Adrenal gland (tissue), 12 donors: Measurements from ENCODE around the gene LINS1. TPM values are rescaled to one million over a fixed set of nuclear protein-coding genes. Genes with fewer than 3 reads are reported as not detected.
A peak's percentile ranks its signal among the peaks of the same experiment; 100 is the strongest.

ENCODE experiments used
- DNase-seq, 7 donors: peaks; one replicate each; pipeline ENCODE4 v3.0.0-alpha.2; 2019 to 2020
- H3K27ac ChIP-seq, 5 donors: fragments of 200-600 bp; sonication (generic) in 4 of 5; 1 replicate in 3 of 5; 2 replicates in 2 of 5; pipeline versions ENCODE4 v1.5.1 to v1.8.0; 2016 to 2020; ENCODE audit warnings: mild to moderate bottlenecking in 1 of 5
- H3K27me3 ChIP-seq: fragments of 200-600 bp; 2 replicates; pipeline ENCODE4 v1.8.0; 2021
- H3K36me3 ChIP-seq, 2 donors: fragments of 200-600 bp; replicated peaks in 1 of 2; 1 replicate in 1 of 2; 2 replicates in 1 of 2; pipeline versions ENCODE4 v1.5.1 to v1.8.0; 2018 to 2022
- H3K4me1 ChIP-seq, 2 donors: fragments of 200-600 bp; replicated peaks in 1 of 2; 1 replicate in 1 of 2; 2 replicates in 1 of 2; pipeline versions ENCODE4 v1.5.1 to v1.8.0; 2018 to 2021
- H3K4me3 ChIP-seq, 4 donors: fragments of 200-600 bp; sonication (generic) in 3 of 4; one replicate each; pipeline ENCODE4 v1.5.1; 2016 to 2018
- H3K9me3 ChIP-seq, 3 donors: fragments of 200-600 bp; sonication (generic) in 1 of 3; replicated peaks in 1 of 3; 1 replicate in 2 of 3; 2 replicates in 1 of 3; pipeline versions ENCODE4 v1.5.1 to v1.8.0; 2016 to 2021
- POLR2A ChIP-seq, 2 donors: fragments of 450-650 bp; IDR thresholded peaks; one replicate each; pipeline ENCODE4 v1.6.1; 2017; ENCODE audit warnings: antibody characterized with exemption in 2 of 2, mild to moderate bottlenecking in 2 of 2, moderate library complexity in 1 of 2
- WGBS, 4 donors: extraction: QIAGEN DNeasy Blood & Tissue Kit in 2 of 4; methylation state at CpG; one replicate each; pipeline versions ENCODE4 v1.1.5 to v1.1.7; 2013 to 2017; 5-methylcytosine and 5-hydroxymethylcytosine counted together
- intact Hi-C, 2 donors: fragments of 100-400 bp; cut with DNase I; formaldehyde crosslinking; loops; one replicate each; pipeline versions ENCODE4 v1.14.1 to v1.15.0; 2022 to 2023
- polyA plus RNA-seq, 3 donors: library from polyadenylated mRNA; stranded (reverse); fragments of 200-250 nt in 2 of 3; fragments of 350-450 nt in 1 of 3; fragmentation: Illumina TruSeq in 1 of 3; extraction: RNeasy Lipid Tissue Mini Kit (QIAGEN cat#74804) in 1 of 3; gene quantifications; one replicate each; pipeline ENCODE4 v1.2.3, GENCODE V29; 2013 to 2014
- total RNA-seq, 9 donors: library from RNA; depleted of rRNA in 4 of 9; stranded (reverse); fragments of >200 nt in 4 of 9; fragments of 120-200 nt in 1 of 9; fragmentation: NEBNext Ultra II Directional in 1 of 9; extraction: Animal tissue kit (Norgen Biotek cat#: 25700) in 1 of 9; gene quantifications; one replicate each; pipeline versions ENCODE4 v1.1.0 to v1.2.4, GENCODE V29; 2013 to 2023
- TF ChIP-seq, protein P1 (sequence below), 6 experiments: fragments of 450-650 bp in 4 of 6; fragments of 200-600 bp in 2 of 6; sonication (generic) in 1 of 6; IDR thresholded peaks; 1 replicate in 5 of 6; 2 replicates in 1 of 6; pipeline versions ENCODE4 v1.5.1 to v1.8.0; 2016 to 2021; ENCODE audit warnings: antibody characterized with exemption in 6 of 6, mild to moderate bottlenecking in 2 of 6, moderate library complexity in 1 of 6
- donor health status: healthy with polysubstance abuse.
- donor health status: Bipolar disorder and iron deficiency.
- donor health status: DM: yes; HTN: yes; CAD: no.
- donor health status: DM: no; HTN: no; CAD: no.
- donor health status: DM: no; HTN: no; CAD: no.
- donor health status: DM: yes; HTN: yes; CAD: no.

LINS1 gene
- total and polyA plus RNA-seq, 12 donors = 7.4 to 23.5 (median 12.2) TPM

DNA sequence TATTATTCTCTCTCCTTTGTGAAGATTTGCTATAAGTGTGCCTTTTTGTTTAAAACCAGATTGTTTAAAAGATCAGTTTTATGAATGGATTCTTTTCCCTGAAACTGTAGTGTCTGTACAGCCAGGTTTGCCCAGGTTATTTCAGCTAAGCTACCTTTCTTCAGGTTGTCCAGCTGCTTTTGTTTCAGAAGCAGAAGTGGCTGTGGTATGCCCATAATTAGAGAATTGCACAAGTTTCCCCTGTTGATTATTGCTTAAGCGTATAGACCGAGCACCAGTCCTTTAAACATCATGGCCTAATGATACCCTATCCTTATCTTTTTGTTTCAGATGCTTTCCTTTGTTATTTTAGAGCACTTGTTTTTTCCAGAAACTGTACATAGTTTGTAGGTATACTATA is 10.6 kb upstream of the LINS1 start:
- DNase-seq = no peak
- no peaks in the 10 kb centered on the region for H3K27me3 ChIP-seq
- no peaks in the 10 kb centered on the region for H3K9me3 ChIP-seq
- 82 to 87% (median 85%) methylated on average over 2 of the region's 2 CpGs for WGBS, 4 donors
- no peak overlapping the region for H3K27ac ChIP-seq
- TF ChIP-seq, protein P1, sequence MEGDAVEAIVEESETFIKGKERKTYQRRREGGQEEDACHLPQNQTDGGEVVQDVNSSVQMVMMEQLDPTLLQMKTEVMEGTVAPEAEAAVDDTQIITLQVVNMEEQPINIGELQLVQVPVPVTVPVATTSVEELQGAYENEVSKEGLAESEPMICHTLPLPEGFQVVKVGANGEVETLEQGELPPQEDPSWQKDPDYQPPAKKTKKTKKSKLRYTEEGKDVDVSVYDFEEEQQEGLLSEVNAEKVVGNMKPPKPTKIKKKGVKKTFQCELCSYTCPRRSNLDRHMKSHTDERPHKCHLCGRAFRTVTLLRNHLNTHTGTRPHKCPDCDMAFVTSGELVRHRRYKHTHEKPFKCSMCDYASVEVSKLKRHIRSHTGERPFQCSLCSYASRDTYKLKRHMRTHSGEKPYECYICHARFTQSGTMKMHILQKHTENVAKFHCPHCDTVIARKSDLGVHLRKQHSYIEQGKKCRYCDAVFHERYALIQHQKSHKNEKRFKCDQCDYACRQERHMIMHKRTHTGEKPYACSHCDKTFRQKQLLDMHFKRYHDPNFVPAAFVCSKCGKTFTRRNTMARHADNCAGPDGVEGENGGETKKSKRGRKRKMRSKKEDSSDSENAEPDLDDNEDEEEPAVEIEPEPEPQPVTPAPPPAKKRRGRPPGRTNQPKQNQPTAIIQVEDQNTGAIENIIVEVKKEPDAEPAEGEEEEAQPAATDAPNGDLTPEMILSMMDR (IDR thresholded peaks at IDR 0.05) = no peak
- TF ChIP-seq POLR2A (IDR thresholded peaks at IDR 0.05) = no peak
- intact Hi-C loops = no loop called here
- H3K4me3 ChIP-seq = no peak overlapping the region
- peaks cover 0 to 5% of the 10 kb centered on the region in 2 donors for H3K4me1 ChIP-seq
- H3K36me3 ChIP-seq = peaks cover 0 to 46% of the 10 kb centered on the region in 2 donors

DNA sequence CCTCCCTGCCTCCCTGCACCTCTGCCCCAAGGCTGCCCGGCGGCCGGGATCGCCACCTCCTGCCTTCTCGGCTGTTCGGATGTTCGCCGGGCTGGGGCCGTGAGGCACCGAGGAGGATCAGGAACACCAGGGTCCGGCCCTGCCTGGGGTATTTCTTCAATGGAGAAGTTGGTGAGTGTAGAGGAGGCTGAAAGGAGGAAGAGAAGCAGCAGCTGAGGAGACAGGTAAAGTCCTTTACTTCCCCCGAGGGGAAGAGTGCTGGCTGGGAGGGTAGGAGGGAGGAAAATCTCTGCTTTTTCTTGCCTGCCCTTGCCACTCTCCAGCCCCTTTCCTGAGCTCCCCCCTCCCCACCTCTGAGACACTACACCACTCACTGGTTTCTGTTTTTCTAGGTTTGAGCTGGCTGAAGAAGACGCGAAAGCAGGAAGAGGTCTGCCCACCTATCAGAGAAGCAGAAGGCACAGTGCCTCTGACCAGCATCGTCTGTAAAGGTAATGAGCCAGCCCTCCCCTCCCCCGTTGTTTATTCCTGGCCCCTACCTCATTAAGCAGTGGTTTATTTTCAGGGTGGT is 924 bp upstream of the LINS1 start:
- Histone ChIP-seq H3K4me1 (peaks cover 8 to 30% of the 10 kb centered on the region in 2 donors), H3K27me3 (no peaks in the 10 kb centered on the region), H3K9me3 (no peaks in the 10 kb centered on the region), H3K36me3 (peaks cover 0 to 2% of the 10 kb centered on the region in 2 donors), H3K4me3 (peak overlapping the region; percentile 26 to 97 (median 78)), H3K27ac (peak overlapping the region in 4 of 5 donors; percentile 18 to 87 (median 63))
- WGBS, 4 donors = 1 to 2% (median 2%) methylated on average over 8 to 16 of the region's 16 CpGs
- intact Hi-C loops = no loop called here
- TF ChIP-seq POLR2A (IDR thresholded peaks at IDR 0.05) = no peak
- TF ChIP-seq, protein P1 (IDR thresholded peaks at IDR 0.05) = no peak
- peak in 4 of 7 donors; percentile 25 to 73 (median 66) for DNase-seq

DNA sequence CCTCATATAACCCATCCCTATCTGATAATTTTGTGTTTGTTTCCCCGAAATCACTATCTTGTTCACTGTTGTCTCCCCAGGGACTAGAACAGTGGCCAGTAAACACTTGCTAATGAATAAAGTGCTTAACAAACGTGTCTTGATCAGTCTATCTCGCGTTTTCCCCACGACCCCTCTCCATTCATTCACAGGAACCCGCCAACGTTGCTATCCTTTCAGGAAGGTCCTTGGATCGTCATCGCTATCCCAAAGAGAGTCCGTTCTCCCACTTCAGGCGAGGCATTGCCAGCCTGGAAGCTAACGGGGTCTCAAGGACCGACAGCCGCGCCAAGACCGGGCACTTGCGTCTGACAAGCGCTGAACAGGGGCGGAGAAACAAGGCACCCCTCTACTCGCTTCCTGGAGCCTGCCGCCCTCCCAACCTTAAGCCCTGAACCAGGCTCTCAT is 344 bp downstream of the LINS1 start:
- TF ChIP-seq, protein P1 (IDR thresholded peaks at IDR 0.05) = no peak
- no peak for TF ChIP-seq POLR2A (IDR thresholded peaks at IDR 0.05)
- intact Hi-C loops = no loop called here
- peaks cover 8 to 30% of the 10 kb centered on the region in 2 donors for H3K4me1 ChIP-seq
- H3K4me3 ChIP-seq = peak overlapping the region; percentile 70 to 94 (median 82)
- no peaks in the 10 kb centered on the region for H3K9me3 ChIP-seq
- peak overlapping the region; percentile 17 to 89 (median 73) for H3K27ac ChIP-seq
- DNase-seq = no peak
- H3K36me3 ChIP-seq = no peaks in the 10 kb centered on the region
- 0 to 1% (median 0%) methylated on average over 19 to 21 of the region's 21 CpGs for whole genome bisulfite sequencing, 4 donors
- H3K27me3 ChIP-seq = no peaks in the 10 kb centered on the region

DNA sequence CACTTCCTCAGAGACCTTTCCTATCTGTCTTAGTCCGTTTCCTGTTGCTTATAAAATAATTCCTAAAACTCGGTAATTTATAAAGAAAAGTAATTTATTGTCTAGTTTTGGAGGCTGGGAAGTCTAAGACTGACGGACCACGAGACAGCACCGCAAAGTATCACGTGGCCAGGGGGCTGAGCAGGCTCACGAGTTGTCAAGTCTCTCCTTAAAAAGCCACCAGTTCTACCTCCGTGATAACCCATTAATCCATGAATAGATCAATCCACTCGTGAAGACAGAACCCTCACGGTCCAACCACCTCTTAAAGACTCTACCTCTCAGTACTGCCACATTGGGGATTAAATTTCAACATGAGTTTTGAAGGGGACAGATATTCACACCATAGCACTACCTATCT is 821 bp downstream of the LINS1 start:
- DNase-seq = peak in 4 of 7 donors; percentile 16 to 37 (median 24)
- H3K27ac ChIP-seq = peak overlapping the region in 3 of 5 donors; percentile 73 to 89 (median 76)
- H3K9me3 ChIP-seq = no peaks in the 10 kb centered on the region
- intact Hi-C loops = no loop called here
- no peak for TF ChIP-seq POLR2A (IDR thresholded peaks at IDR 0.05)
- TF ChIP-seq, protein P1 (IDR thresholded peaks at IDR 0.05) = no peak
- no peaks in the 10 kb centered on the region for H3K27me3 ChIP-seq
- peaks cover 8 to 30% of the 10 kb centered on the region in 2 donors for H3K4me1 ChIP-seq
- 0 to 1% (median 1%) methylated on average over 10 of the region's 10 CpGs for WGBS, 4 donors
- peak overlapping the region; percentile 70 to 94 (median 82) for H3K4me3 ChIP-seq
- H3K36me3 ChIP-seq = no peaks in the 10 kb centered on the region
